ENCODE results near the gene CRIP3. TPM values are rescaled to one million over a fixed set of nuclear protein-coding genes. Genes with fewer than 3 reads are reported as not detected.

Gene CRIP3
- total RNA-seq, 1 experiment from 2014 or later, result 16.9 TPM

- H2BK12ac ChIP-seq (ENCODE audit: insufficient read length, low read depth, low read length), result no peak overlapping the region
- no peaks in the 10 kb centered on the region for H3K79me2 ChIP-seq (ENCODE audit: insufficient read depth, low read length)
- H3K27me3 ChIP-seq (ENCODE audit: insufficient read depth, low read length), result no peaks in the 10 kb centered on the region
- Mint-ChIP-seq H3K4me1 (peaks cover 10 to 16% of the 10 kb centered on the region in 2 experiments), H3K36me3 (ENCODE audit: insufficient read depth in 1 of 3, low read depth in 3 of 3) (no peaks in the 10 kb centered on the region; a peak in 1 of 7 replicates), H3K9me3 (no peaks in the 10 kb centered on the region; a peak in 1 of 5 replicates), H3K27ac (no peak overlapping the region), H3K27me3 (ENCODE audit: low read depth) (peaks cover 4% of the 10 kb centered on the region), H3K4me3 (no peak overlapping the region)
- H3K14ac ChIP-seq (ENCODE audit: insufficient read depth, low read length), result no peak overlapping the region
- no peak overlapping the region for H2BK120ac ChIP-seq (ENCODE audit: low read depth, low read length, poor library complexity, severe bottlenecking)
- no peak overlapping the region for H4K5ac ChIP-seq (ENCODE audit: insufficient read length, low read depth, low read length)
- H3K9me3 ChIP-seq (ENCODE audit: control insufficient read depth, low read depth, low read length), result no peaks in the 10 kb centered on the region
- no CpG with 5 or more reads among the region's 12 CpGs for WGBS (ENCODE audit: extremely low coverage, insufficient read length, low lambda C conversion rate)
- no peaks in the 10 kb centered on the region for H3K4me1 ChIP-seq (ENCODE audit: insufficient read depth, low read length)
- H3K4me2 ChIP-seq (ENCODE audit: insufficient read depth, insufficient read length, low read length), result no peak overlapping the region
- H4K91ac ChIP-seq (ENCODE audit: insufficient read length, low read depth, low read length), result no peak overlapping the region
- H3T11ph ChIP-seq (ENCODE audit: low read length), result no peak overlapping the region
- H3K23ac ChIP-seq (ENCODE audit: insufficient read length, low read depth, low read length), result no peak overlapping the region
- no peak overlapping the region for H3K18ac ChIP-seq (ENCODE audit: insufficient read length, low read depth, low read length)
- no peaks in the 10 kb centered on the region for H3K79me1 ChIP-seq (ENCODE audit: insufficient read depth, low read depth, low read length, poor library complexity, severe bottlenecking)
- H2BK5ac ChIP-seq (ENCODE audit: insufficient read length, low read length), result no peak overlapping the region
- DNase-seq, result peak; percentile 30
- H2AFZ ChIP-seq (ENCODE audit: low read length), result no peak overlapping the region
- H3K9ac ChIP-seq (ENCODE audit: extremely low read depth, insufficient read length, low read length), result no peak overlapping the region
- H3K23me2 ChIP-seq (ENCODE audit: insufficient read length, low read depth, low read length, poor library complexity, severe bottlenecking), result no peaks in the 10 kb centered on the region
- no peak overlapping the region for H4K8ac ChIP-seq (replicated peaks; ENCODE audit: insufficient read length, low read depth, low read length)
- H2AK5ac ChIP-seq (ENCODE audit: insufficient read length, low read length), result no peak overlapping the region
- no peak overlapping the region for H2BK20ac ChIP-seq (ENCODE audit: low read depth, low read length, poor library complexity, severe bottlenecking)
- H3K56ac ChIP-seq (ENCODE audit: insufficient read length, low read depth, low read length), result no peak overlapping the region
- no peak overlapping the region for H3K4ac ChIP-seq (ENCODE audit: low read depth, low read length)
- no peak for TF ChIP-seq CTCF (conservative IDR thresholded peaks at IDR 0.05)
- no peak overlapping the region for H3K27ac ChIP-seq (ENCODE audit: insufficient read length, low read depth, low read length)
- H2BK15ac ChIP-seq (ENCODE audit: low read depth, low read length), result no peak overlapping the region
- no peaks in the 10 kb centered on the region for H4K20me1 ChIP-seq (ENCODE audit: control insufficient read depth, insufficient read depth, insufficient read length)
Observed at GRCh38 chr6:43257367-43258145, 51.1 kb downstream of the CRIP3 start.

Measured in H9 (cell line).